Testis (tissue), 2 donors: Measurements from ENCODE around the gene FRS2.

ENCODE experiments used
- POLR2A ChIP-seq: fragments of 450-650 bp; IDR thresholded peaks from one replicate; pipeline ENCODE4 v1.6.1; 2017; ENCODE audit warnings: antibody characterized with exemption, mild to moderate bottlenecking, moderate library complexity
- TF ChIP-seq, protein P1 (sequence below), 3 experiments: fragments of 450-650 bp in 2 of 3; fragments of 200-600 bp in 1 of 3; sonication (generic) in 1 of 3; IDR thresholded peaks; one replicate each; pipeline ENCODE4 v1.5.1; 2016 to 2019; ENCODE audit warnings: antibody characterized with exemption in 3 of 3, mild to moderate bottlenecking in 2 of 3, moderate library complexity in 1 of 3

DNA sequence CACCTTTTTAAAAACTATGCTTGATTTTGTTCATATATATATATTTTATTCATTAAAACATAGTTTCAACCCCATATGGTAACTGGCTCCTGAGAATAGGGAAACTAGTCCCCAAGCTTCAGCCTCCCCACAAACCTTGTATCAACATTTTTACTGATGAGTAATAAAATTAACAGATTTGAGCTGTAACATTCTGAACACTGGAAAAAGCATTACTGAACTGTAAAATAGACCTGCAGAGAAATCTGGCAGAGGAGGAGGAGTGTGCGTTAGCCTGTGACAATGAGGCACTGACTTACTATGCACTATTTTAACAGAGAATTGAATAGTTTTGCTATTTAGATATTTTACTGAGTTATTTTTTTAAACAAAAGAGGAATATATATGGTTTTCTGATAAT lies 43.1 kb downstream of the FRS2 start:
- TF ChIP-seq, protein P1, sequence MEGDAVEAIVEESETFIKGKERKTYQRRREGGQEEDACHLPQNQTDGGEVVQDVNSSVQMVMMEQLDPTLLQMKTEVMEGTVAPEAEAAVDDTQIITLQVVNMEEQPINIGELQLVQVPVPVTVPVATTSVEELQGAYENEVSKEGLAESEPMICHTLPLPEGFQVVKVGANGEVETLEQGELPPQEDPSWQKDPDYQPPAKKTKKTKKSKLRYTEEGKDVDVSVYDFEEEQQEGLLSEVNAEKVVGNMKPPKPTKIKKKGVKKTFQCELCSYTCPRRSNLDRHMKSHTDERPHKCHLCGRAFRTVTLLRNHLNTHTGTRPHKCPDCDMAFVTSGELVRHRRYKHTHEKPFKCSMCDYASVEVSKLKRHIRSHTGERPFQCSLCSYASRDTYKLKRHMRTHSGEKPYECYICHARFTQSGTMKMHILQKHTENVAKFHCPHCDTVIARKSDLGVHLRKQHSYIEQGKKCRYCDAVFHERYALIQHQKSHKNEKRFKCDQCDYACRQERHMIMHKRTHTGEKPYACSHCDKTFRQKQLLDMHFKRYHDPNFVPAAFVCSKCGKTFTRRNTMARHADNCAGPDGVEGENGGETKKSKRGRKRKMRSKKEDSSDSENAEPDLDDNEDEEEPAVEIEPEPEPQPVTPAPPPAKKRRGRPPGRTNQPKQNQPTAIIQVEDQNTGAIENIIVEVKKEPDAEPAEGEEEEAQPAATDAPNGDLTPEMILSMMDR (IDR thresholded peaks at IDR 0.05), result no peak
- no peak for TF ChIP-seq POLR2A
